ENCODE data around the gene PALB2. TPM values are rescaled to one million over a fixed set of nuclear protein-coding genes. Genes with fewer than 3 reads are reported as not detected.

The PALB2 gene
- total and polyA plus RNA-seq, 2 of the 13 experiments (the other 11 are each of a cell fraction or from before 2014, with no cell fraction given) = 12.1 to 40.9 TPM

DNA sequence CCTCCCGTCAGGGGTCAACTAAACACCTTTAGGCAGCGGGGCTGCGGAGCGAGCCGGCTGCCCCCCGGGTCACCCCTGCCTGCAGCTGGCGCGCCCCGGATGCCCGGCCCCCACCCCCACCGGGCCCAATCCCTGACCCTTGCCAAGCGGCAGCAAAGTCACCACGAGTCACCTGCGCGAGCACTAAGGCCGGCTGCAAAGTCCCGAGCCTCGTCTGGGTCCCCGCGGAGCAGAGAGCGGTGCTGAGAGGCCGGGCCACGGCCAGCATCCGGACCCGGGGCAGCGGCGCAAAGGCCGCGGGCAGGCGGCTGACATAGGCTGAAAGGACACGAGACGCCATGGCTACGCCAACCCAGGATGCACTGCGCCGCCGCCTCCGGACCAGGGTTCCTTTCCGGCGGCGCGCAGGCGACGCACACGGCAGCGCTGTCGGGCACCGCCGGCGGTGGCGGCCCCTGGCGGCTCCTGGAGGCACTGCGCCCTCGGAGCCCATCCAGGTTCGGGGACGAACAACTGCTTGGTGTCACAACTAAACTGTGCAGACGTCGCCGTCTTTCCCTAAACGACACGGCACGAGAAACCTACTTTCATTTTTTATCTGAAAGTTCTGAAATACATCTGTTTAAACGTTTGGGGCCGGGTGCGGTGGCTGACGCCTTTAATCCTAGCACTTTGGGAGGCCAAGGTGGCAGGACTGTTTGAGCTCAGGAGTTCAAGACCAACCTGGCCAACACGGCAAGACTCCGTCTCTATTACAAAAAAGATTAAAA, 45.0 kb downstream of the PALB2 start, which contains the start of gene NDUFAB1 (continued):
- TF ChIP-seq SNRNP70 (IDR thresholded peaks at IDR 0.05; ENCODE audit: low read depth, low read length) (no peak), EED (CRISPR knock-in tag; IDR thresholded peaks at IDR 0.05) (peak; percentile 94), ZKSCAN1 (IDR thresholded peaks at IDR 0.05; ENCODE audit: low read length) (0 out of 2 replicates have a peak, but pooled peaks have one; percentile 46), TCF7L2 (IDR thresholded peaks at IDR 0.05; ENCODE audit: low read depth, low read length) (no peak), FOXP1 (IDR thresholded peaks at IDR 0.05) (no peak), FOXP1 (CRISPR knock-in tag; IDR thresholded peaks at IDR 0.05) (no peak; the same call in 1 of the 2 replicates), HOXA5 (CRISPR knock-in tag; IDR thresholded peaks at IDR 0.05) (peak; percentile 96), ZNF737 (CRISPR knock-in tag; IDR thresholded peaks at IDR 0.05; ENCODE audit: borderline replicate concordance) (no peak), ZMYM4 (CRISPR knock-in tag; IDR thresholded peaks at IDR 0.05) (peak; percentile 100), NFATC3 (CRISPR knock-in tag; IDR thresholded peaks at IDR 0.05) (no peak), MAFF (IDR thresholded peaks at IDR 0.05; ENCODE audit: low read depth, low read length) (no peak; the same call in 1 of the 2 replicates), KLF9 (CRISPR knock-in tag; IDR thresholded peaks at IDR 0.05; ENCODE audit: low read depth) (no peak; the same call in none of the 2 replicates), SSRP1 (CRISPR knock-in tag; IDR thresholded peaks at IDR 0.05) (no peak), YEATS2 (CRISPR knock-in tag; IDR thresholded peaks at IDR 0.05; ENCODE audit: borderline replicate concordance) (peak; percentile 98), CHD4 (IDR thresholded peaks at IDR 0.05; ENCODE audit: borderline replicate concordance, low read length) (no peak), ZNF747 (CRISPR knock-in tag; IDR thresholded peaks at IDR 0.05; ENCODE audit: borderline replicate concordance) (peak; percentile 88; the same call in 1 of the 2 replicates), HOXD1 (CRISPR knock-in tag; IDR thresholded peaks at IDR 0.05) (peak; percentile 90; the same call in 1 of the 2 replicates)
- TF ChIP-seq, protein P1, sequence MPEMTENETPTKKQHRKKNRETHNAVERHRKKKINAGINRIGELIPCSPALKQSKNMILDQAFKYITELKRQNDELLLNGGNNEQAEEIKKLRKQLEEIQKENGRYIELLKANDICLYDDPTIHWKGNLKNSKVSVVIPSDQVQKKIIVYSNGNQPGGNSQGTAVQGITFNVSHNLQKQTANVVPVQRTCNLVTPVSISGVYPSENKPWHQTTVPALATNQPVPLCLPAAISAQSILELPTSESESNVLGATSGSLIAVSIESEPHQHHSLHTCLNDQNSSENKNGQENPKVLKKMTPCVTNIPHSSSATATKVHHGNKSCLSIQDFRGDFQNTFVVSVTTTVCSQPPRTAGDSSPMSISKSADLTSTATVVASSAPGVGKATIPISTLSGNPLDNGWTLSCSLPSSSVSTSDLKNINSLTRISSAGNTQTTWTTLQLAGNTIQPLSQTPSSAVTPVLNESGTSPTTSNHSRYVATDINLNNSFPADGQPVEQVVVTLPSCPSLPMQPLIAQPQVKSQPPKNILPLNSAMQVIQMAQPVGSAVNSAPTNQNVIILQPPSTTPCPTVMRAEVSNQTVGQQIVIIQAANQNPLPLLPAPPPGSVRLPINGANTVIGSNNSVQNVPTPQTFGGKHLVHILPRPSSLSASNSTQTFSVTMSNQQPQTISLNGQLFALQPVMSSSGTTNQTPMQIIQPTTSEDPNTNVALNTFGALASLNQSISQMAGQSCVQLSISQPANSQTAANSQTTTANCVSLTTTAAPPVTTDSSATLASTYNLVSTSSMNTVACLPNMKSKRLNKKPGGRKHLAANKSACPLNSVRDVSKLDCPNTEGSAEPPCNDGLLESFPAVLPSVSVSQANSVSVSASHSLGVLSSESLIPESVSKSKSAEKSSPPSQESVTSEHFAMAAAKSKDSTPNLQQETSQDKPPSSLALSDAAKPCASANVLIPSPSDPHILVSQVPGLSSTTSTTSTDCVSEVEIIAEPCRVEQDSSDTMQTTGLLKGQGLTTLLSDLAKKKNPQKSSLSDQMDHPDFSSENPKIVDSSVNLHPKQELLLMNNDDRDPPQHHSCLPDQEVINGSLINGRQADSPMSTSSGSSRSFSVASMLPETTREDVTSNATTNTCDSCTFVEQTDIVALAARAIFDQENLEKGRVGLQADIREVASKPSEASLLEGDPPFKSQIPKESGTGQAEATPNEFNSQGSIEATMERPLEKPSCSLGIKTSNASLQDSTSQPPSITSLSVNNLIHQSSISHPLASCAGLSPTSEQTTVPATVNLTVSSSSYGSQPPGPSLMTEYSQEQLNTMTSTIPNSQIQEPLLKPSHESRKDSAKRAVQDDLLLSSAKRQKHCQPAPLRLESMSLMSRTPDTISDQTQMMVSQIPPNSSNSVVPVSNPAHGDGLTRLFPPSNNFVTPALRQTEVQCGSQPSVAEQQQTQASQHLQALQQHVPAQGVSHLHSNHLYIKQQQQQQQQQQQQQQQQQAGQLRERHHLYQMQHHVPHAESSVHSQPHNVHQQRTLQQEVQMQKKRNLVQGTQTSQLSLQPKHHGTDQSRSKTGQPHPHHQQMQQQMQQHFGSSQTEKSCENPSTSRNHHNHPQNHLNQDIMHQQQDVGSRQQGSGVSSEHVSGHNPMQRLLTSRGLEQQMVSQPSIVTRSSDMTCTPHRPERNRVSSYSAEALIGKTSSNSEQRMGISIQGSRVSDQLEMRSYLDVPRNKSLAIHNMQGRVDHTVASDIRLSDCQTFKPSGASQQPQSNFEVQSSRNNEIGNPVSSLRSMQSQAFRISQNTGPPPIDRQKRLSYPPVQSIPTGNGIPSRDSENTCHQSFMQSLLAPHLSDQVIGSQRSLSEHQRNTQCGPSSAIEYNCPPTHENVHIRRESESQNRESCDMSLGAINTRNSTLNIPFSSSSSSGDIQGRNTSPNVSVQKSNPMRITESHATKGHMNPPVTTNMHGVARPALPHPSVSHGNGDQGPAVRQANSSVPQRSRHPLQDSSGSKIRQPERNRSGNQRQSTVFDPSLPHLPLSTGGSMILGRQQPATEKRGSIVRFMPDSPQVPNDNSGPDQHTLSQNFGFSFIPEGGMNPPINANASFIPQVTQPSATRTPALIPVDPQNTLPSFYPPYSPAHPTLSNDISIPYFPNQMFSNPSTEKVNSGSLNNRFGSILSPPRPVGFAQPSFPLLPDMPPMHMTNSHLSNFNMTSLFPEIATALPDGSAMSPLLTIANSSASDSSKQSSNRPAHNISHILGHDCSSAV (CRISPR knock-in tag; IDR thresholded peaks at IDR 0.05; ENCODE audit: borderline replicate concordance) = peak; percentile 77; the same call in 1 of the 2 replicates
- TF ChIP-seq, protein P2, sequence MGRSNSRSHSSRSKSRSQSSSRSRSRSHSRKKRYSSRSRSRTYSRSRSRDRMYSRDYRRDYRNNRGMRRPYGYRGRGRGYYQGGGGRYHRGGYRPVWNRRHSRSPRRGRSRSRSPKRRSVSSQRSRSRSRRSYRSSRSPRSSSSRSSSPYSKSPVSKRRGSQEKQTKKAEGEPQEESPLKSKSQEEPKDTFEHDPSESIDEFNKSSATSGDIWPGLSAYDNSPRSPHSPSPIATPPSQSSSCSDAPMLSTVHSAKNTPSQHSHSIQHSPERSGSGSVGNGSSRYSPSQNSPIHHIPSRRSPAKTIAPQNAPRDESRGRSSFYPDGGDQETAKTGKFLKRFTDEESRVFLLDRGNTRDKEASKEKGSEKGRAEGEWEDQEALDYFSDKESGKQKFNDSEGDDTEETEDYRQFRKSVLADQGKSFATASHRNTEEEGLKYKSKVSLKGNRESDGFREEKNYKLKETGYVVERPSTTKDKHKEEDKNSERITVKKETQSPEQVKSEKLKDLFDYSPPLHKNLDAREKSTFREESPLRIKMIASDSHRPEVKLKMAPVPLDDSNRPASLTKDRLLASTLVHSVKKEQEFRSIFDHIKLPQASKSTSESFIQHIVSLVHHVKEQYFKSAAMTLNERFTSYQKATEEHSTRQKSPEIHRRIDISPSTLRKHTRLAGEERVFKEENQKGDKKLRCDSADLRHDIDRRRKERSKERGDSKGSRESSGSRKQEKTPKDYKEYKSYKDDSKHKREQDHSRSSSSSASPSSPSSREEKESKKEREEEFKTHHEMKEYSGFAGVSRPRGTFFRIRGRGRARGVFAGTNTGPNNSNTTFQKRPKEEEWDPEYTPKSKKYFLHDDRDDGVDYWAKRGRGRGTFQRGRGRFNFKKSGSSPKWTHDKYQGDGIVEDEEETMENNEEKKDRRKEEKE (IDR thresholded peaks at IDR 0.05) = no peak
- TF ChIP-seq, protein P3, sequence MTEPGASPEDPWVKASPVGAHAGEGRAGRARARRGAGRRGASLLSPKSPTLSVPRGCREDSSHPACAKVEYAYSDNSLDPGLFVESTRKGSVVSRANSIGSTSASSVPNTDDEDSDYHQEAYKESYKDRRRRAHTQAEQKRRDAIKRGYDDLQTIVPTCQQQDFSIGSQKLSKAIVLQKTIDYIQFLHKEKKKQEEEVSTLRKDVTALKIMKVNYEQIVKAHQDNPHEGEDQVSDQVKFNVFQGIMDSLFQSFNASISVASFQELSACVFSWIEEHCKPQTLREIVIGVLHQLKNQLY (CRISPR knock-in tag; IDR thresholded peaks at IDR 0.05) = peak; percentile 55; the same call in 1 of the 2 replicates

Measured in HepG2 (cell line).